ENCODE measurements around the gene SSUH2. TPM values are rescaled to one million over a fixed set of nuclear protein-coding genes. Genes with fewer than 3 reads are reported as not detected.
"Not testable (repeated sequence)": the region's sequence is repeated elsewhere in the genome, so short reads cannot be mapped to it uniquely, and the experiment has no call there.

Gene SSUH2
- total RNA-seq, 2 experiments from 2014 or later, result not detected

DNA sequence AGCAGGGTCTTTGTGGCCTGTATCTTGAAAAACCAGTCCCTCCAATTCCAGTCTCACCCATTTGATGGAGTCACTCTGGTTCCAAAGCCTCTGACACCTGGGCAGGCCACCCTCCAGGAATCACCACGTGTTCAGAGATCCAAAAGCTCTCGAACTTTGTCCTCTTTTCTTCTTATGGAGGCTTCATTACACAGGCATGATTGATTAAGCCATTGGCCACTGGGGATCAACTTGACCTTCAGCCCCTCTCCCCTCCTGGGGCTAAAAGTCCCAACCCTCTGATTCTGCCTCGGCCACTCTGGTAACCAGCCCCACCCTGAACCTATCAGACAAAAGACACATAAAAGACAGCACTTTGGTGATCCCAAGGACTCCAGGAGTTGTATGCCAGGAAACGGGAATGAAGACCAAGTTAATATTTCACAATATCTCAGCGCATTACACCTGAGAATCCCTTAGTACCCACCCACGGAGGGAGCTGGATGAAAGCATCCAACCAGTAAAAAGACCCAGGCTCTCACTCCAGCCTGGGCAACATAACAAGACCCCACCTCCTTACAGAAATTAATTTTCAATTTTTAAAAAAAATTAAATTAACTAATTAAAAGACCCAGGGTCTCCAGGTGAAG, 23.0 kb upstream of the SSUH2 start:
- ChIA-PET CTCF (no interaction called here), POLR2A (no interaction called here)
- no peak for DNase-seq
- H3K27me3 Mint-ChIP-seq, result peaks cover 16% of the 10 kb centered on the region
- H3K4me3 Mint-ChIP-seq, result no peak overlapping the region
- no peak overlapping the region for H3K27ac Mint-ChIP-seq
- H3K9me3 Mint-ChIP-seq, result no peaks in the 10 kb centered on the region
- H3K4me1 Mint-ChIP-seq, result no peaks in the 10 kb centered on the region
- no peaks in the 10 kb centered on the region for H3K36me3 Mint-ChIP-seq (ENCODE audit: low read depth)

GRCh38 chr3:8665407-8665896, 20.9 kb upstream of the SSUH2 start:
- no peak overlapping the region for H3K4me3 Mint-ChIP-seq
- ChIA-PET CTCF (no interaction called here), POLR2A (no interaction called here)
- no peak for DNase-seq
- H3K36me3 Mint-ChIP-seq (ENCODE audit: low read depth), result no peaks in the 10 kb centered on the region
- H3K4me1 Mint-ChIP-seq, result no peaks in the 10 kb centered on the region
- H3K27me3 Mint-ChIP-seq, result peaks cover 20% of the 10 kb centered on the region
- no peak overlapping the region for H3K27ac Mint-ChIP-seq
- no peaks in the 10 kb centered on the region for H3K9me3 Mint-ChIP-seq

GRCh38 chr3:8663177-8664061, 18.8 kb upstream of the SSUH2 start:
- DNase-seq, result peak; percentile 46
- Mint-ChIP-seq H3K27me3 (peaks cover 30% of the 10 kb centered on the region), H3K36me3 (ENCODE audit: low read depth) (no peaks in the 10 kb centered on the region), H3K4me1 (no peaks in the 10 kb centered on the region), H3K27ac (no peak overlapping the region), H3K4me3 (no peak overlapping the region), H3K9me3 (no peaks in the 10 kb centered on the region)
- ChIA-PET POLR2A (no interaction called here), CTCF (interaction anchor here (1.2 kb wide), 1 partner anchor 106 kb away, joined by 4 read pairs; the partner anchor contains the start of gene OXTR)

DNA sequence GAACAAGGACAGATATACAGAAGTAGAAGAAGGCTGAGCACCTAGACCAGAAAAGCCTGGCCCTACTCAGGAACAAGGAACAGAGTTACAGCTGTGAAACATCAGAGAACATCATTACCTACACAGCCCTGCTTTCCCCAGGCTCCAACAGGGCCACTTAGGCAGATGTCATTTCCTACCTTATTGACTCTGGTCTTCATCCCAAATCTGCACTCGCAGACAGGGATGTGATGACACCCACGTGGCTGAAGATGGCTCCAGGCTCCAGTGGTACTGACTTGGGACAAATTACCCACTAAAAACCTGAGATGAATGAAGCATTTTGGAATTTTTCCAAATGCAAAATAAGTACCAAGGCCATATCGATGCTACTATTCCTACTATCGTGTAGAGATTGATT, 18.0 kb upstream of the SSUH2 start:
- Mint-ChIP-seq H3K36me3 (ENCODE audit: low read depth) (no peaks in the 10 kb centered on the region), H3K4me3 (no peak overlapping the region), H3K4me1 (no peaks in the 10 kb centered on the region), H3K9me3 (no peaks in the 10 kb centered on the region), H3K27ac (no peak overlapping the region), H3K27me3 (peaks cover 26% of the 10 kb centered on the region)
- CTCF ChIA-PET, result interaction anchor here (1.2 kb wide), 1 partner anchor 107 kb away, joined by 4 read pairs; the partner anchor contains the start of gene OXTR
- DNase-seq, result no peak
- POLR2A ChIA-PET, result no interaction called here

GRCh38 chr3:8660175-8661118, 15.8 kb upstream of the SSUH2 start:
- Mint-ChIP-seq H3K9me3 (no peaks in the 10 kb centered on the region), H3K4me1 (no peaks in the 10 kb centered on the region), H3K4me3 (no peak overlapping the region), H3K36me3 (ENCODE audit: low read depth) (no peaks in the 10 kb centered on the region), H3K27me3 (peaks cover 25% of the 10 kb centered on the region), H3K27ac (no peak overlapping the region)
- DNase-seq, result no peak
- CTCF ChIA-PET, result no interaction called here
- POLR2A ChIA-PET, result no interaction called here

DNA sequence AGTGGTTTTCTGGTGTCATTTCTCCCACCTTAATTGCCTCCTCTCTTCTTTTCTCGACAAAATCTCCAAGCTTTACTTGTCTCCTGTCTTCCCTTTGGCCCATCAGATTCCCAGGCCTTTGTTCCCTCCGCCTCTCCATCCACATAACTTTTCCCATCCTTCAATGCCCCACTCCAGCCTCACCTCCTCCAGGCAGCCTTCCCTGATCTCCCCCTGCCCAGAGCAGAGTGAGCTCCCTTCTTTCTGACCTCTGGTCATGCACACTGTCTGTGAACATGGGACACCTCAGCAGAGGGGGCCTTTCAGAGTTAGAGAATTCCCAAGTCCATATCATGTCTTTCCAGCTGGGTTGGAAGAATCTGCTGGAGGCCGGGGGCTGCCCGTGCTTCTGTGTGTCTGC, 14.6 kb upstream of the SSUH2 start:
- POLR2A ChIA-PET, result no interaction called here
- no peaks in the 10 kb centered on the region for H3K4me1 Mint-ChIP-seq
- no peak overlapping the region for H3K27ac Mint-ChIP-seq
- H3K36me3 Mint-ChIP-seq (ENCODE audit: low read depth), result no peaks in the 10 kb centered on the region
- CTCF ChIA-PET, result no interaction called here
- no peak for DNase-seq
- no peak overlapping the region for H3K4me3 Mint-ChIP-seq
- H3K9me3 Mint-ChIP-seq, result no peaks in the 10 kb centered on the region
- peaks cover 20% of the 10 kb centered on the region for H3K27me3 Mint-ChIP-seq

GRCh38 chr3:8658306-8659212, 14.0 kb upstream of the SSUH2 start:
- no peak for DNase-seq
- Mint-ChIP-seq H3K4me1 (no peaks in the 10 kb centered on the region), H3K36me3 (ENCODE audit: low read depth) (no peaks in the 10 kb centered on the region), H3K9me3 (no peaks in the 10 kb centered on the region), H3K27ac (no peak overlapping the region), H3K4me3 (no peak overlapping the region), H3K27me3 (peaks cover 20% of the 10 kb centered on the region)
- ChIA-PET POLR2A (no interaction called here), CTCF (no interaction called here)

GRCh38 chr3:8657804-8658305, 13.3 kb upstream of the SSUH2 start:
- CTCF ChIA-PET, result no interaction called here
- Mint-ChIP-seq H3K4me1 (no peaks in the 10 kb centered on the region), H3K9me3 (no peaks in the 10 kb centered on the region), H3K36me3 (ENCODE audit: low read depth) (no peaks in the 10 kb centered on the region), H3K4me3 (no peak overlapping the region), H3K27ac (no peak overlapping the region), H3K27me3 (peaks cover 18% of the 10 kb centered on the region)
- no peak for DNase-seq
- POLR2A ChIA-PET, result no interaction called here

- peaks cover 16% of the 10 kb centered on the region for H3K27me3 Mint-ChIP-seq
- H3K4me3 Mint-ChIP-seq, result no peak overlapping the region
- H3K9me3 Mint-ChIP-seq, result no peaks in the 10 kb centered on the region
- H3K36me3 Mint-ChIP-seq (ENCODE audit: low read depth), result no peaks in the 10 kb centered on the region
- ChIA-PET POLR2A (no interaction called here), CTCF (no interaction called here)
- DNase-seq, result no peak
- no peak overlapping the region for H3K27ac Mint-ChIP-seq
- H3K4me1 Mint-ChIP-seq, result no peaks in the 10 kb centered on the region
Measured at GRCh38 chr3:8656240-8656639, 11.6 kb upstream of the SSUH2 start.

DNA sequence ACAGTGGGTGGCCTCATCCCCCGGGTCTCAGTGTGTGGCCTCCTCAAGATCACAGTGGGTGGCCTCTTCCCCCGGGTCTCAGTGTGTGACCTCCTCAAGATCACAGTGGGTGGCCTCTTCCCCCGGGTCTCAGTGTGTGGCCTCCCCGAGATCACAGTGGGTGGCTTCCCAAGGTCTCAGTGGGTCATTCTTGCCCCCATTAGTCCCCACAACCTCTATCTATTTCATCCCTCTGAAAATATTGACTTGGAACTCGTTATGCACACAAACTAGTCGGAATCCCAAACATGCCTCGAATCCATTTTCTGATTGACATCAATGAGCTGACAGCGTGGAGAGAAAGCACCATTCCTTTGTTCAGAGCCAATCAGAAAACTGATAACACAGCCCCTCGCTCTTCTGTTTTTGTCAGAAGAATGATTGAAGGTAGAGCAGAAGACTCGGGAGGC, 10.8 kb upstream of the SSUH2 start:
- H3K9me3 Mint-ChIP-seq, result no peaks in the 10 kb centered on the region
- no peak overlapping the region for H3K27ac Mint-ChIP-seq
- no peak for DNase-seq
- no peaks in the 10 kb centered on the region for H3K4me1 Mint-ChIP-seq
- peaks cover 14% of the 10 kb centered on the region for H3K27me3 Mint-ChIP-seq
- H3K4me3 Mint-ChIP-seq, result no peak overlapping the region
- ChIA-PET CTCF (no interaction called here), POLR2A (no interaction called here)
- H3K36me3 Mint-ChIP-seq (ENCODE audit: low read depth), result no peaks in the 10 kb centered on the region

DNA sequence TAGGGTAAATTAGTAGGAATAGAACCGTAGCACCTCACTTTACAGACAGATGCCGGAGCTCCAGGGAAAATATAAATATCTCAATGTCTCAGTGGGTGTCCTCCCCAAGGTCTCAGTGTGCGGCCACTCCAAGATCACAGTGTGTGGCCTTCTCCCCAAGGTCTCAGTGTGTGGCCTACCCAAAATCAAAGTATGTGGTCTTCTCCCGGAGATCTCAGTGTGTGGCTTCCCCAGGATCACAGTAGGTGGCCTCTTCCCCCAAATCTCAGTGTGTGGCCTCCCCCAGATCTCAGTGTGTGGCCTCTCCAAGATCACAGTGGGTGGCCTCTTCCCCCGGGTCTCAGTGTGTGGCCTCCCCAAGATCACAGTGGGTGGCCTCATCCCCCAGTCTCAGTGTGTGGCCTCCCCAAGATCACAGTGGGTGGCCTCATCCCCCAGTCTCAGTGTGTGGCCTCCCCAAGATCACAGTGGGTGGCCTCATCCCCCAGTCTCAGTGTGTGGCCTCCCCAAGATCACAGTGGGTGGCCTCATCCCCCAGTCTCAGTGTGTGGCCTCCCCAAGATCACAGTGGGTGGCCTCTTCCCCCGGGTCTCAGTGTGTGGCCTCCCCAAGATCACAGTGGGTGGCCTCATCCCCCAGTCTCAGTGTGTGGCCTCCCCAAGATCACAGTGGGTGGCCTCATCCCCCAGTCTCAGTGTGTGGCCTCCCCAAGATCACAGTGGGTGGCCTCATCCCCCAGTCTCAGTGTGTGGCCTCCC, 10.2 kb upstream of the SSUH2 start:
- H3K27me3 Mint-ChIP-seq, result peaks cover 14% of the 10 kb centered on the region
- H3K4me1 Mint-ChIP-seq; H3K27ac Mint-ChIP-seq; DNase-seq; H3K4me3 Mint-ChIP-seq; POLR2A ChIA-PET; H3K36me3 Mint-ChIP-seq (ENCODE audit: low read depth); CTCF ChIA-PET; H3K9me3 Mint-ChIP-seq: not testable (repeated sequence)
